ENCODE data around the gene TLX2.

Gene TLX2

DNA sequence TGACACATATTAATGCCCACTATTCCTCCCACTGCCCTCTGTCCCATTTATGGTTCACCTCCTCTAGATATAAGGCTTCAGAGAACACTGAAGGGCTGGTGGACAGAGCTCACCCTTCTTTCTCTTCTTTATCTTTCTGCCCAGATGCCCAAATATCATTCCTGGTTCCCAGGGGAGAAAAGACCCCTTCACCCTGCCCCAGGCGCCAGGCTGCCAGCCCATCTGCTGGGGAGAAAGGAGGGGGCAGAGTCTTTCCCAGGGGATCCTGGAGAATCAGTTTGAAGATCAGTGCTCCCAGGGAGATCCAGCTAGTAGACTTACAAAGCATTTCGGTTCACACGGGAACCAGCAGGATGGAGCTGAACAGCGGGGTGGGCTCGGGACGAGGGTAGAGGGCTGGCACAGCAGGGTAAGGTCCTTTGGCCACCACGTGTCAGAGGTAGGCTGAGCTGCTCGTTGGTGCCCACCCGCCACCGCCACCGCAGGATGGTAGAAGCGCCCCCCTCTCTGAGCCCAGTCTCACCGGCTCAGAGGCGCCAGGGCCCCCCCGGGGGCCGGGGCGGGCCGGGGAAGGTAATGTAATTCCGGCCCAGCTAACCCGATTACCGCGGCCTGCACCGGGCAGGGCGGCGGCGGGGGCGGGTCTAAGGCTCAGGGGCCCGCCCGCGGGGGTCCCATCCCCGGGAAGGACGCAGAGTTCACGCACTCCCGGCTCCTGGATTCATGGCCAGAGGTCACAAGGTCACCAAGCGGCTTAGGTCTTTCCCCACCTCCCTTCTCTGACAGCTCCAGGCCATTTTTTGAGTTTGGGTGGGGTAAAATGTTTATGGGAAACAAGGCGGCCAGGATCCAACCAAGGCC is 1.3 kb upstream of the TLX2 start:
- no peak for TF ChIP-seq CTCF (IDR thresholded peaks at IDR 0.05)

DNA sequence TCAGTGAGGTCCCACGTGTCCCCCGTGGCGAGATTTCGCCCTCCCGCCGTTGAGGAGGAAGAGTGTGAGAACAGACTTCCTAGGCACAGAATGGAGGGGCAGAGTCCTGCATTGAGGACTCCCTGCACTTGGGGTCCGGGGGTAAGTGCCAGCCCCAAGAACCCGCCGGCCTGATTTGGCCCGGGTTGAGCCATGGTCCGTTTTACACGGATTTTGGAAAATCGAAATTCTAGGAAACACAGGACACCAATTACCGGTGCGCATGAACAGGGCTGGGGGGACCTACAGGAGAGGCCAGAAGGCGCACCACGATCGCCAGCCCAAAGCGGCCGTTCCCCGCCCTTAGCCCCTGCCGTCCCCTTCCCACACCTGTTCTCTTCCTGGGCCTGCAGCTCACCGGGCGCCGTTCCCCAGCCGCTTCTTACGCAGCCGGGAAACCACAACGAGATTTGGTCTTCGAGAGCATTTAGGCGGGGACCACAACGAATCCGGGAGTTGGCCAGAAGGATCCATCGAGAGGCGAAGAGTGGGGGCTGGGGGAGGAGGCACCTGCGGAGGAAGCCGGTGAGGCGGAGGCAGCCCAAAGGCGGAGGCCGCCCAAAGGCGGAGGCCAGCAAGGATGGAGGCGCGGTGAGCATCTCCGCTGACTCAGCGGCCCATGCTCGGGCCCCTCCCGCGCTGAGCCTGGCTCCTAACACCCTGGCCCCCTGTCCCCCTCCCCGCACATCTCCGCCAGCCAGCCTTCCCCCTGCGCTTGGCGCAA is 464 bp upstream of the TLX2 start:
- no peak for TF ChIP-seq CTCF (IDR thresholded peaks at IDR 0.05)

- TF ChIP-seq CTCF (IDR thresholded peaks at IDR 0.05): no peak
Measured at GRCh38 chr2:74515271-74515980, 1.2 kb downstream of the TLX2 start.

GRCh38 chr2:74515981-74516633 is 1.9 kb downstream of the TLX2 start:
- TF ChIP-seq CTCF (IDR thresholded peaks at IDR 0.05): no peak

GRCh38 chr2:74516650-74517049 is 2.4 kb downstream of the TLX2 start:
- TF ChIP-seq CTCF (IDR thresholded peaks at IDR 0.05): no peak

GRCh38 chr2:74522516-74522915 is 8.3 kb downstream of the TLX2 start:
- TF ChIP-seq CTCF (IDR thresholded peaks at IDR 0.05): no peak

- TF ChIP-seq CTCF (IDR thresholded peaks at IDR 0.05): no peak
Measured at GRCh38 chr2:74524005-74524404, 9.8 kb downstream of the TLX2 start.

All from LNCAP (cell line).